GM18526 (cell line): ENCODE measurements around the gene MYO15B.

Source experiments
- POLR2A ChIP-seq: IDR thresholded peaks from 3 replicates; pipeline ENCODE4 v1.6.1; 2011; ENCODE audit not compliant: insufficient read length; ENCODE audit errors: extremely low read depth

Gene MYO15B

GRCh38 chr17:75645889-75646637, 58.5 kb downstream of the MYO15B start:
- peak; percentile 57 for TF ChIP-seq POLR2A

- no peak for TF ChIP-seq POLR2A
Observed at GRCh38 chr17:75646638-75646992, 59.0 kb downstream of the MYO15B start.

GRCh38 chr17:75647061-75647460, 59.5 kb downstream of the MYO15B start:
- no peak for TF ChIP-seq POLR2A

GRCh38 chr17:75647921-75648320, 60.3 kb downstream of the MYO15B start:
- TF ChIP-seq POLR2A, result no peak

- TF ChIP-seq POLR2A, result no peak
Observed at GRCh38 chr17:75649687-75650086, 62.1 kb downstream of the MYO15B start.

GRCh38 chr17:75650874-75651273, 63.3 kb downstream of the MYO15B start:
- no peak for TF ChIP-seq POLR2A

- TF ChIP-seq POLR2A, result no peak
Observed at GRCh38 chr17:75652341-75652740, 64.7 kb downstream of the MYO15B start.

- no peak for TF ChIP-seq POLR2A
Observed at GRCh38 chr17:75652934-75653549, 65.4 kb downstream of the MYO15B start.

- TF ChIP-seq POLR2A, result no peak
Observed at GRCh38 chr17:75654176-75654575, 66.6 kb downstream of the MYO15B start.

- no peak for TF ChIP-seq POLR2A
Observed at GRCh38 chr17:75658237-75658636, 70.6 kb downstream of the MYO15B start.

- TF ChIP-seq POLR2A, result no peak
Observed at GRCh38 chr17:75661531-75661930, 73.9 kb downstream of the MYO15B start.

- no peak for TF ChIP-seq POLR2A
Observed at GRCh38 chr17:75662511-75662910, 74.9 kb downstream of the MYO15B start.

GRCh38 chr17:75664099-75664549, 76.5 kb downstream of the MYO15B start:
- no peak for TF ChIP-seq POLR2A

- no peak for TF ChIP-seq POLR2A
Observed at GRCh38 chr17:75665981-75666380, 78.4 kb downstream of the MYO15B start.

- TF ChIP-seq POLR2A, result peak; percentile 65
Observed at GRCh38 chr17:75666959-75667790, 79.6 kb downstream of the MYO15B start, which contains the start of the genes RECQL5 and SAP30BP. Gene RECQL5, minus strand, starts transcription at chr17:75667154. Its CDS starts 597 bp downstream, at chr17:75666557. Gene SAP30BP, plus strand, starts transcription at chr17:75667338. Its CDS starts 35 bp downstream, at chr17:75667373.

GRCh38 chr17:75667825-75668224, 80.2 kb downstream of the MYO15B start:
- TF ChIP-seq POLR2A, result no peak
